ENCODE data around the gene SUMO4. TPM values are rescaled to one million over a fixed set of nuclear protein-coding genes. Genes with fewer than 3 reads are reported as not detected.

The SUMO4 gene
- total RNA-seq, 1 donor from 2014 or later, result 3.9 TPM

DNA sequence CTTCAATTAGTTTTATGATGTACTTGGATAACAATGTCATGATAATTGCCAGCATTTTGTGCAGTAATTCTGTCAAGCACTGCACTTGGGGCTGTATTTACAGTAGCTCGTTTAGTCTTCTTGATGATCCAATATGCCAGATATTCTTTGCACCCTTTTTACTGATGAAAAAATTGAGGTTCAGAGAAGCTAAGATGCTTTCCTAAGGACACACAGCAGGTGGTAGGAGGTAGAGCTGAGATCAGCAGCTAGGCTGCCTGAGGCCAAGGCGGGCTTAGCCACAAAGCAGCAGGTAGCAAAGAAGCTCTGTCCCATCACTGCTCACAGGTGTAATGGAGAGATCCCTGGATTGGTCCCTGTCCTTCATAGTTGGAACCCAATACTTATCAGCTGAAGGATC is 33.3 kb downstream of the SUMO4 start:
- peaks cover 6% of the 10 kb centered on the region for H3K4me1 ChIP-seq
- H3K27ac ChIP-seq, result no peak overlapping the region
- H3K4me3 ChIP-seq, result no peak overlapping the region
- DNase-seq (ENCODE audit: extremely low spot score in 2 of 2), result no peak
- intact Hi-C loops (cut with DNase I), result loop anchor here (5.0 to 10.0 kb wide), 3 partner anchors 81 to 401 kb away; no protein-coding TSS in a partner anchor
- TF ChIP-seq POLR2A (IDR thresholded peaks at IDR 0.05) (no peak), CTCF (IDR thresholded peaks at IDR 0.05) (no peak), POLR2AphosphoS5 (IDR thresholded peaks at IDR 0.05; ENCODE audit: insufficient read depth in 1 of 2, low read depth in 1 of 2) (no peak)
- no peaks in the 10 kb centered on the region for H3K27me3 ChIP-seq
- H3K9me3 ChIP-seq, result no peaks in the 10 kb centered on the region
- H3K36me3 ChIP-seq, result no peaks in the 10 kb centered on the region

DNA sequence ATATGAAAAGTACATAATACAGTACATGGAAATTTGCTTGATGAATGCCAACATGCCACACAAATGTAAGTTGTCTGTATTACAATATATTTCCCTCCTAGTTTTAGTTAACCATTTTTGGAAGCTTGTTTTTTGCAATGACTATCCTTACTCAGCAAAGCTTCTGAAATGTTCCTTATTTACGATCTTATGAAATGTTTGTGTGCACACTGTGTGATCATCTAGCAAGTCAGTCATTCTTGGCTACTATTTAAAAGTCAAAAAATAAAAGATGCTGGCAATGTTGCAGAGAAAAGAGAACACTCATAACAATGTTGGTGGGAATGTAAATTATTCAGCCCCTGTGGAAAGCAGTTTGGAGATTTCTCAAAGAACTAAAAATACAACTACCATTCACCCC is 33.8 kb downstream of the SUMO4 start:
- Histone ChIP-seq H3K27me3 (no peaks in the 10 kb centered on the region), H3K4me3 (no peak overlapping the region), H3K27ac (no peak overlapping the region), H3K36me3 (no peaks in the 10 kb centered on the region), H3K9me3 (no peaks in the 10 kb centered on the region), H3K4me1 (peaks cover 6% of the 10 kb centered on the region)
- no peak for TF ChIP-seq POLR2A (IDR thresholded peaks at IDR 0.05)
- TF ChIP-seq CTCF (IDR thresholded peaks at IDR 0.05), result no peak
- no peak for TF ChIP-seq POLR2AphosphoS5 (IDR thresholded peaks at IDR 0.05; ENCODE audit: insufficient read depth in 1 of 2, low read depth in 1 of 2)
- intact Hi-C loops (cut with DNase I), result loop anchor here (5.0 to 10.0 kb wide), 3 partner anchors 81 to 402 kb away; no protein-coding TSS in a partner anchor
- no peak for DNase-seq (ENCODE audit: extremely low spot score in 2 of 2)

DNA sequence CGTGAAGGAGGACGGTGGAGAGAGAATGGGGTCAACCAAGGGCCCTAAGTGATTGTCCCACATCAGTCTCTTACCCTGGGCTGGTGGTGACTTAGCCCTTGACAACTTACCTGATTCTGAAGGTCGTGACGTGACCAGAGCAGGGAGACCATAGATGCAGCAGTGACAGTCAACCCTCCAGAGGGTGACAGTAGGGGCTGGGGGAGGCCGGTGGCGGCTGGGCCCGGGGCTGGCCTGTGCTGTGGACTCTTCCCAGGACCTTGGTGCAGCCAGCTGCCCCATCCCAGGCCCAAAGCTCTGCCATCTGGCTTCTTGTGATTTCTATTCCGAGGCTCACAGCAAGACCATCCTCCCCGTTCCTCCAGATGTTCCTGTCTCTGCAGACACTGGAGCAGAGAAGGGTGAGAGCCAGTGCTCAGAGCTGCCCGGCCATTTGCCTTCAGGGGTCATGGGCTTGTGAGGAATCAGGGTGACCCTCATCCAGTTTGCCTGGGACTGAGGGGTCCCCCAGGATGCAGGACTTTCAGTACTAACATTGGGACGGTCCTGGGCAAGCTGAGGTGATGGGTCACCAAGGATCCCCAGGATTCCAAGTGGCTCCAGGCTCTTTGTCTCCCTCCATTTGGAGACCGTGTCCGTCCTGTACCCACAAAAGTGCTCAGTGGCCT is 36.0 kb downstream of the SUMO4 start:
- intact Hi-C loops (cut with DNase I), result loop anchor here (10.0 kb wide), 1 partner anchor 79 kb away; no protein-coding TSS in a partner anchor
- TF ChIP-seq POLR2AphosphoS5 (IDR thresholded peaks at IDR 0.05; ENCODE audit: insufficient read depth in 1 of 2, low read depth in 1 of 2) (no peak), POLR2A (IDR thresholded peaks at IDR 0.05) (no peak), CTCF (IDR thresholded peaks at IDR 0.05) (no peak)
- Histone ChIP-seq H3K36me3 (no peaks in the 10 kb centered on the region), H3K27ac (no peak overlapping the region), H3K9me3 (no peaks in the 10 kb centered on the region), H3K4me1 (peaks cover 6% of the 10 kb centered on the region), H3K4me3 (no peak overlapping the region), H3K27me3 (no peaks in the 10 kb centered on the region)
- DNase-seq (ENCODE audit: extremely low spot score in 2 of 2), result no peak

DNA sequence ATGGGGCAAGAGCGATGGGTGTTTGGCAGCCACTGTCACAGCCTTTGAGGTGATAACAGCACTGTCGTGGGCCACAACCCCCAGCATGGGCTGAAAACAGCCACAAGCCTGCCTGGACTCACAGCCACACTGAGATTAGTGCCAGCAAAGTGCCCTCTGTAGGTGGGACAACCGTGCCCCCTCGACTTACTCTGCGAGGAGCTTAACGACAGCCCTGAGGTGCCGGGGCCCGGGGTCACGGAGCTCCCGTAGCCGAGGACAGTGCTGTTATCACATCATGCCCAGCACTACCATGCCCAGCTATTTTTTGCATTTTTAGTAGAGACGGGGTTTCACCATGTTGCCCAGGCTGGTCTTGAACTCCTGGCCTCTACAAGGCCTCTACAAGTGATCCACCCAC is 36.6 kb downstream of the SUMO4 start:
- Histone ChIP-seq H3K27ac (no peak overlapping the region), H3K4me3 (no peak overlapping the region), H3K36me3 (no peaks in the 10 kb centered on the region), H3K9me3 (no peaks in the 10 kb centered on the region), H3K4me1 (peaks cover 6% of the 10 kb centered on the region), H3K27me3 (no peaks in the 10 kb centered on the region)
- no peak for DNase-seq (ENCODE audit: extremely low spot score in 2 of 2)
- TF ChIP-seq POLR2A (IDR thresholded peaks at IDR 0.05), result no peak
- intact Hi-C loops (cut with DNase I), result loop anchor here (10.0 kb wide), 1 partner anchor 78 kb away; no protein-coding TSS in a partner anchor

DNA sequence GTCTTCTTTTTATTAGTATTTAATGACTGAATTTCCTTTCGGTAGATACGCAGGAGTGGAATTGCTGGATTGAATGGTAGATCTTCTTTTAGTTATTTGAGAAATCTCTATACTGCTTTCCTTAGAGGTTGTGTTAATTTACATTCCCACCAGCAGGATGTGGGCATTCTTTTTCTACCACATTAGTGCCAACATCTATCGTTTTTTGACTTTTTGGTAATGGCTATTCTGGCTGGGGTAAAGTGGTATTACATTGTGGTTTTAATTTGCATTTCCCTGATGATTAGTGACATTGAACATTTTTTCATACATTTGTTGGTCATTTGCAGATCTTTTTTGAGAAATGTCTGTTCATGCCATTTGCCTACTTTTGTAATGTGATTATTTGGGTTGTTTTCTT is 37.1 kb downstream of the SUMO4 start:
- no peak overlapping the region for H3K27ac ChIP-seq
- DNase-seq (ENCODE audit: extremely low spot score in 2 of 2), result no peak
- no peaks in the 10 kb centered on the region for H3K27me3 ChIP-seq
- H3K4me1 ChIP-seq, result peaks cover 6% of the 10 kb centered on the region
- H3K9me3 ChIP-seq, result no peaks in the 10 kb centered on the region
- no peak for TF ChIP-seq CTCF (IDR thresholded peaks at IDR 0.05)
- no peaks in the 10 kb centered on the region for H3K36me3 ChIP-seq
- no peak overlapping the region for H3K4me3 ChIP-seq
- intact Hi-C loops (cut with DNase I), result loop anchor here (10.0 kb wide), 1 partner anchor 78 kb away; no protein-coding TSS in a partner anchor
